HG03135 (cell line): Measurements from ENCODE around the gene PSME1.
"Not testable (repeated sequence)": the region's sequence is repeated elsewhere in the genome, so short reads cannot be mapped to it uniquely, and the experiment has no call there.

Source experiments
- ATAC-seq: cut with Tn5 transposase; IDR thresholded peaks from one replicate; pipeline ENCODE4 v1.9.1; 2021; ENCODE audit warnings: mild to moderate bottlenecking, moderate library complexity; ENCODE audit not compliant: unreplicated experiment

PSME1 gene

GRCh38 chr14:24103451-24103850 is 32.5 kb upstream of the PSME1 start:
- no peak for ATAC-seq

- not testable (repeated sequence) for ATAC-seq
These were observed 30.3 kb upstream of the PSME1 start for GRCh38 chr14:24105609-24106239.

- no peak for ATAC-seq
These were observed 29.2 kb upstream of the PSME1 start for GRCh38 chr14:24106672-24107271.

- ATAC-seq, result no peak
These were observed 27.6 kb upstream of the PSME1 start for GRCh38 chr14:24108336-24108874.

- ATAC-seq, result no peak
These were observed 25.9 kb upstream of the PSME1 start for GRCh38 chr14:24110060-24110459.

- ATAC-seq, result no peak
These were observed 25.5 kb upstream of the PSME1 start for GRCh38 chr14:24110523-24110922.

GRCh38 chr14:24113379-24113800 is 22.6 kb upstream of the PSME1 start:
- ATAC-seq, result peak; percentile 2

GRCh38 chr14:24113801-24114531 is 22.0 kb upstream of the PSME1 start:
- ATAC-seq, result peak; percentile 28

- peak; percentile 80 for ATAC-seq
These were observed 21.2 kb upstream of the PSME1 start, which contains the start of the genes DCAF11 and NRL for GRCh38 chr14:24114532-24115421. Gene DCAF11, plus strand, starts transcription at chr14:24114777. Its CDS starts 818 bp downstream, at chr14:24115595. Gene NRL, minus strand, starts transcription at chr14:24114949. Its CDS starts 32,101 bp downstream, at chr14:24082848.

GRCh38 chr14:24115422-24116127 is 20.4 kb upstream of the PSME1 start:
- ATAC-seq, result no peak

GRCh38 chr14:24116128-24116814 is 19.7 kb upstream of the PSME1 start:
- no peak for ATAC-seq

- no peak for ATAC-seq
These were observed 18.8 kb upstream of the PSME1 start for GRCh38 chr14:24117179-24117578.

- ATAC-seq, result no peak
These were observed 16.3 kb upstream of the PSME1 start for GRCh38 chr14:24119691-24120090.

- no peak for ATAC-seq
These were observed 14.8 kb upstream of the PSME1 start for GRCh38 chr14:24121210-24121609.

- ATAC-seq, result no peak
These were observed 13.6 kb upstream of the PSME1 start for GRCh38 chr14:24122416-24122815.

- ATAC-seq, result no peak
These were observed 13.1 kb upstream of the PSME1 start for GRCh38 chr14:24122898-24123297.

GRCh38 chr14:24123424-24124417 is 12.3 kb upstream of the PSME1 start:
- ATAC-seq, result no peak

GRCh38 chr14:24126939-24127338 is 9.1 kb upstream of the PSME1 start:
- no peak for ATAC-seq
